ENCODE measurements around the gene SH3PXD2A. TPM values are rescaled to one million over a fixed set of nuclear protein-coding genes. Genes with fewer than 3 reads are reported as not detected.
"Not testable (repeated sequence)": the region's sequence is repeated elsewhere in the genome, so short reads cannot be mapped to it uniquely, and the experiment has no call there.

The SH3PXD2A gene
- total RNA-seq, 1 donor from 2014 or later: 30.3 TPM

DNA sequence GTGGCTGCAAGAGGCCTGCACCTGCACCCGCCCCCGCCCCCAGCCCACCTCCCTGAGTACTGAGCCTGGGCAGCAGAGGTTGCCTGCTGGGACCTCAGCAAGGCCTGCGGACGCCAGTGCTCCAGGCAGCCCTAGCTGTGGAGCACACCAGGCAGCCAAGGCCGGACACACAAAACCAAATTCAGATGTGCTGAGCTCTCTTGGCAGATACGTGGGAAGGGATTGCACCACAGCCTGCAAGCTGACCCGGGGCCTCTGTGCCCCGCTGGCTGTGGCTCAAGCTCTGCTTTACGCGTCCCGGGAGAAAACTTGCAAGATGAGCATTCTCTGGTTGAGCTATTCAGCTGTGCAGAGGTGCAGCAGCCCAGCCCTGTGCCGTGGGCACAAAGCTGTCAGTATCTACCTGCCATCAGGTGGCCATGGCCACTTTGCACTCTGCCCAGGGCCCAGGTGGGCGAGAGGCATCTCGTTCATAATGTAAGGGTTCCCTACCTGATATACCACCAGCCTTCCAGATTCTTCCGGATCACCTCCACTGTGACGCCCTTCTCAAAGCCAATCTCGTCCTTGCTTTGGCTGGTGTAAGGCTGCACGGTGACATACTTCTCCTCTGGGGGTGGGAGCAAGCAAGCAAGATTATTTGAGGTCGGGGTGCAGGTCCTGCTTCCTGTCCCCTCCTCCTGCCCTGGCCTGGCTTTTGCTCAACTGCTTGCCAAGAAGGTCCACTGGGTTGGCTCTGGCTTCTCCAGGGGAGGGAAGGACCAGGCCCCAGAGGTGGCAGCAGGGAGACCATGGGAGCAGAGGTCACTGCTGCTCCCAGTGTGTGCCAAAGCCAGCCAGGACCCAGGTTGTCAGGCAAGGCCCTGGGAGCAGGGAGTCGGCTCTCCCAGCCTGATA, 238.4 kb downstream of the SH3PXD2A start:
- H3K9ac ChIP-seq (ENCODE audit: low read depth in 1 of 3, low read length in 3 of 3): peak overlapping the region in 2 of 3 donors; percentile 40 to 68
- H3K36me3 ChIP-seq (ENCODE audit: control insufficient read depth in 3 of 3, insufficient read depth in 3 of 3, low read length in 3 of 3): peaks cover 22 to 24% (median 23%) of the 10 kb centered on the region in 3 donors
- peak overlapping the region; percentile 57 for H3K27ac ChIP-seq (ENCODE audit: low read depth, low read length)
- no peaks in the 10 kb centered on the region for H3K27me3 ChIP-seq (ENCODE audit: control insufficient read depth in 3 of 3, insufficient read depth in 3 of 3, low read length in 3 of 3)
- no peaks in the 10 kb centered on the region for H3K9me3 ChIP-seq (ENCODE audit: control insufficient read depth in 3 of 3, low read length in 3 of 3)
- H3K4me1 ChIP-seq (ENCODE audit: control insufficient read depth in 3 of 3, insufficient read depth in 3 of 3, low read length in 3 of 3): peaks cover 99% of the 10 kb centered on the region in 3 donors
- H3K4me3 ChIP-seq (ENCODE audit: low read length in 3 of 3): peak overlapping the region in 2 of 3 donors; percentile 15 to 41

- no peaks in the 10 kb centered on the region for H3K27me3 ChIP-seq (ENCODE audit: control insufficient read depth in 3 of 3, insufficient read depth in 3 of 3, low read length in 3 of 3)
- H3K9me3 ChIP-seq (ENCODE audit: control insufficient read depth in 3 of 3, low read length in 3 of 3): no peaks in the 10 kb centered on the region
- H3K36me3 ChIP-seq (ENCODE audit: control insufficient read depth in 3 of 3, insufficient read depth in 3 of 3, low read length in 3 of 3): peaks cover 20 to 26% (median 20%) of the 10 kb centered on the region in 3 donors
- H3K4me1 ChIP-seq (ENCODE audit: control insufficient read depth in 3 of 3, insufficient read depth in 3 of 3, low read length in 3 of 3): peaks cover 90 to 99% (median 93%) of the 10 kb centered on the region in 3 donors
- peak overlapping the region in 1 of 3 donors; percentile 13 for H3K4me3 ChIP-seq (ENCODE audit: low read length in 3 of 3)
- peak overlapping the region; percentile 57 for H3K27ac ChIP-seq (ENCODE audit: low read depth, low read length)
- peak overlapping the region in 2 of 3 donors; percentile 7 to 33 for H3K9ac ChIP-seq (ENCODE audit: low read depth in 1 of 3, low read length in 3 of 3)
Measured at GRCh38 chr10:103614306-103615158, 240.8 kb downstream of the SH3PXD2A start.

GRCh38 chr10:103613616-103614015, 241.8 kb downstream of the SH3PXD2A start:
- H3K9ac ChIP-seq (ENCODE audit: low read depth in 1 of 3, low read length in 3 of 3): peak overlapping the region in 1 of 3 donors; percentile 5
- H3K4me1 ChIP-seq (ENCODE audit: control insufficient read depth in 3 of 3, insufficient read depth in 3 of 3, low read length in 3 of 3): peaks cover 80 to 93% (median 84%) of the 10 kb centered on the region in 3 donors

GRCh38 chr10:103612462-103613365, 242.7 kb downstream of the SH3PXD2A start:
- H3K9me3 ChIP-seq (ENCODE audit: control insufficient read depth in 3 of 3, low read length in 3 of 3): no peaks in the 10 kb centered on the region
- H3K36me3 ChIP-seq (ENCODE audit: control insufficient read depth in 3 of 3, insufficient read depth in 3 of 3, low read length in 3 of 3): peaks cover 23 to 31% (median 27%) of the 10 kb centered on the region in 3 donors
- no peak overlapping the region for H3K27ac ChIP-seq (ENCODE audit: low read depth, low read length)
- H3K4me1 ChIP-seq (ENCODE audit: control insufficient read depth in 3 of 3, insufficient read depth in 3 of 3, low read length in 3 of 3): peaks cover 71 to 84% (median 75%) of the 10 kb centered on the region in 3 donors
- peak overlapping the region in 1 of 3 donors; percentile 22 for H3K4me3 ChIP-seq (ENCODE audit: low read length in 3 of 3)
- H3K9ac ChIP-seq (ENCODE audit: low read depth in 1 of 3, low read length in 3 of 3): peak overlapping the region in 1 of 3 donors; percentile 16
- no peaks in the 10 kb centered on the region for H3K27me3 ChIP-seq (ENCODE audit: control insufficient read depth in 3 of 3, insufficient read depth in 3 of 3, low read length in 3 of 3)

More at GRCh38 chr10:103613616-103614015, 241.8 kb downstream of the SH3PXD2A start:
- Histone ChIP-seq H3K27me3 (ENCODE audit: control insufficient read depth in 3 of 3, insufficient read depth in 3 of 3, low read length in 3 of 3) (no peaks in the 10 kb centered on the region), H3K27ac (ENCODE audit: low read depth, low read length) (no peak overlapping the region), H3K4me3 (ENCODE audit: low read length in 3 of 3) (no peak overlapping the region), H3K9me3 (ENCODE audit: control insufficient read depth in 3 of 3, low read length in 3 of 3) (no peaks in the 10 kb centered on the region), H3K36me3 (ENCODE audit: control insufficient read depth in 3 of 3, insufficient read depth in 3 of 3, low read length in 3 of 3) (peaks cover 23 to 31% (median 27%) of the 10 kb centered on the region in 3 donors)

DNA sequence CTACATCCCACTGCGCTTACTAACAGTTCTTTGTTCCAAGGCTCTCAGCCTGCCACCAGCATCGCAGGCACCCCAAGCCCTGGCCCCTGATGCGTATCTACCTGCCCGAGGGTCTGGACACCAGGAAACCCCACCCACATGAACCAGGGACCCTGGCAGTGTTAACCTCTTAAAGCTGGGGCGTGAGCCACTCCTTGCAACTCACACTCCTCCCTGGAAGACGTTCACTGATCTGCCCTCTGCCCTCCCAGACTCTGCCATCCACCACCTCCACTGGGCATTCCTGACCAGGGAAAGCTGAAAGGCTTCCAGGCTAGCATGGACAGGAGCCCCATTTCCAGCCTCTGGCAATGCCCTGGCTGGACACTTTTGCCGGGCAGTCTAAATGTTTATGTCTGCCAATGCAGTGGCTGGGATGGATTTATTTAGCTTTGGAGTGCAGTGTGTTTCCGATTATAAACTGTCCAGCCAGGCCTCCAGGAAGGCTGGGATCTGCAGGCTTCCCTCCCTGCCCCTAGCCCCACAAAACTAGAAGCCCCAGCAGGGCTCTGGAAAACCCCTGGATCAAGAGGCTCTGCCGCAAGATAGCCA, 244.4 kb downstream of the SH3PXD2A start:
- no peaks in the 10 kb centered on the region for H3K27me3 ChIP-seq (ENCODE audit: control insufficient read depth in 3 of 3, insufficient read depth in 3 of 3, low read length in 3 of 3)
- H3K4me3 ChIP-seq (ENCODE audit: low read length in 3 of 3): no peak overlapping the region
- peak overlapping the region; percentile 42 for H3K27ac ChIP-seq (ENCODE audit: low read depth, low read length)
- H3K4me1 ChIP-seq (ENCODE audit: control insufficient read depth in 3 of 3, insufficient read depth in 3 of 3, low read length in 3 of 3): peaks cover 54 to 67% (median 58%) of the 10 kb centered on the region in 3 donors
- H3K9ac ChIP-seq (ENCODE audit: low read depth in 1 of 3, low read length in 3 of 3): peak overlapping the region in 2 of 3 donors; percentile 0 to 20
- H3K9me3 ChIP-seq (ENCODE audit: control insufficient read depth in 3 of 3, low read length in 3 of 3): no peaks in the 10 kb centered on the region
- H3K36me3 ChIP-seq (ENCODE audit: control insufficient read depth in 3 of 3, insufficient read depth in 3 of 3, low read length in 3 of 3): peaks cover 17 to 27% (median 27%) of the 10 kb centered on the region in 3 donors

- H3K9ac ChIP-seq (ENCODE audit: low read depth in 1 of 3, low read length in 3 of 3): no peak overlapping the region
- no peak overlapping the region for H3K27ac ChIP-seq (ENCODE audit: low read depth, low read length)
- H3K4me3 ChIP-seq (ENCODE audit: low read length in 3 of 3): no peak overlapping the region
- H3K4me1 ChIP-seq (ENCODE audit: control insufficient read depth in 3 of 3, insufficient read depth in 3 of 3, low read length in 3 of 3): peaks cover 51 to 64% (median 56%) of the 10 kb centered on the region in 3 donors
- H3K9me3 ChIP-seq (ENCODE audit: control insufficient read depth in 3 of 3, low read length in 3 of 3): no peaks in the 10 kb centered on the region
- H3K27me3 ChIP-seq (ENCODE audit: control insufficient read depth in 3 of 3, insufficient read depth in 3 of 3, low read length in 3 of 3): no peaks in the 10 kb centered on the region
- H3K36me3 ChIP-seq (ENCODE audit: control insufficient read depth in 3 of 3, insufficient read depth in 3 of 3, low read length in 3 of 3): peaks cover 21 to 33% (median 27%) of the 10 kb centered on the region in 3 donors
Measured at GRCh38 chr10:103610083-103610472, 245.3 kb downstream of the SH3PXD2A start.

- Histone ChIP-seq H3K27me3 (ENCODE audit: control insufficient read depth in 3 of 3, insufficient read depth in 3 of 3, low read length in 3 of 3) (no peaks in the 10 kb centered on the region), H3K4me3 (ENCODE audit: low read length in 3 of 3) (no peak overlapping the region), H3K4me1 (ENCODE audit: control insufficient read depth in 3 of 3, insufficient read depth in 3 of 3, low read length in 3 of 3) (peaks cover 44 to 57% (median 50%) of the 10 kb centered on the region in 3 donors), H3K27ac (ENCODE audit: low read depth, low read length) (no peak overlapping the region), H3K9ac (ENCODE audit: low read depth in 1 of 3, low read length in 3 of 3) (no peak overlapping the region), H3K36me3 (ENCODE audit: control insufficient read depth in 3 of 3, insufficient read depth in 3 of 3, low read length in 3 of 3) (peaks cover 23 to 34% (median 29%) of the 10 kb centered on the region in 3 donors), H3K9me3 (ENCODE audit: control insufficient read depth in 3 of 3, low read length in 3 of 3) (no peaks in the 10 kb centered on the region)
Measured at GRCh38 chr10:103609231-103610082, 245.9 kb downstream of the SH3PXD2A start.

GRCh38 chr10:103608056-103608455, 247.3 kb downstream of the SH3PXD2A start:
- H3K4me3 ChIP-seq (ENCODE audit: low read length in 3 of 3); H3K9ac ChIP-seq (ENCODE audit: low read depth in 1 of 3, low read length in 3 of 3); H3K27ac ChIP-seq (ENCODE audit: low read depth, low read length); H3K27me3 ChIP-seq (ENCODE audit: control insufficient read depth in 3 of 3, insufficient read depth in 3 of 3, low read length in 3 of 3); H3K9me3 ChIP-seq (ENCODE audit: control insufficient read depth in 3 of 3, low read length in 3 of 3): not testable (repeated sequence)
- H3K4me1 ChIP-seq (ENCODE audit: control insufficient read depth in 3 of 3, insufficient read depth in 3 of 3, low read length in 3 of 3): peaks cover 30 to 43% (median 36%) of the 10 kb centered on the region in 3 donors
- H3K36me3 ChIP-seq (ENCODE audit: control insufficient read depth in 3 of 3, insufficient read depth in 3 of 3, low read length in 3 of 3): peaks cover 27 to 30% (median 28%) of the 10 kb centered on the region in 3 donors
